Vagina (tissue), 2 donors: ENCODE data around the gene TYSND1.

Experiments
- CTCF ChIP-seq, 3 experiments: fragments of 450-650 bp in 2 of 3; fragments of 200-600 bp in 1 of 3; sonication (generic) in 1 of 3; IDR thresholded peaks; one replicate each; pipeline ENCODE4 v1.5.1; 2017 to 2019; ENCODE audit warnings: antibody characterized with exemption in 3 of 3, mild to moderate bottlenecking in 2 of 3, moderate library complexity in 2 of 3
- POLR2A ChIP-seq, 2 donors: fragments of 450-650 bp; IDR thresholded peaks; one replicate each; pipeline ENCODE4 v1.6.1; 2017; ENCODE audit warnings: antibody characterized with exemption in 2 of 2, mild to moderate bottlenecking in 2 of 2, moderate library complexity in 2 of 2
- POLR2AphosphoS5 ChIP-seq, 2 donors: sonication (generic); formaldehyde crosslinking; IDR thresholded peaks; one replicate each; pipeline ENCODE4 v1.9.0; 2017; ENCODE audit warnings: antibody characterized with exemption in 2 of 2, mild to moderate bottlenecking in 2 of 2, low read depth in 1 of 2; ENCODE audit not compliant: insufficient read depth in 1 of 2

GRCh38 chr10:70178139-70178725 is 31.7 kb upstream of the TYSND1 start:
- TF ChIP-seq POLR2A (IDR thresholded peaks at IDR 0.05) (no peak), CTCF (IDR thresholded peaks at IDR 0.05) (no peak), POLR2AphosphoS5 (IDR thresholded peaks at IDR 0.05; ENCODE audit: insufficient read depth in 1 of 2, low read depth in 1 of 2) (no peak)
